GM18511 (cell line): Measurements from ENCODE around the gene SF3B2.
"Not testable (repeated sequence)": the region's sequence is repeated elsewhere in the genome, so short reads cannot be mapped to it uniquely, and the experiment has no call there.

Experiments
- ATAC-seq: cut with Tn5 transposase; IDR thresholded peaks from one replicate; pipeline ENCODE4 v1.9.1; 2021; ENCODE audit warnings: mild to moderate bottlenecking, moderate library complexity; ENCODE audit not compliant: unreplicated experiment

Gene SF3B2

DNA sequence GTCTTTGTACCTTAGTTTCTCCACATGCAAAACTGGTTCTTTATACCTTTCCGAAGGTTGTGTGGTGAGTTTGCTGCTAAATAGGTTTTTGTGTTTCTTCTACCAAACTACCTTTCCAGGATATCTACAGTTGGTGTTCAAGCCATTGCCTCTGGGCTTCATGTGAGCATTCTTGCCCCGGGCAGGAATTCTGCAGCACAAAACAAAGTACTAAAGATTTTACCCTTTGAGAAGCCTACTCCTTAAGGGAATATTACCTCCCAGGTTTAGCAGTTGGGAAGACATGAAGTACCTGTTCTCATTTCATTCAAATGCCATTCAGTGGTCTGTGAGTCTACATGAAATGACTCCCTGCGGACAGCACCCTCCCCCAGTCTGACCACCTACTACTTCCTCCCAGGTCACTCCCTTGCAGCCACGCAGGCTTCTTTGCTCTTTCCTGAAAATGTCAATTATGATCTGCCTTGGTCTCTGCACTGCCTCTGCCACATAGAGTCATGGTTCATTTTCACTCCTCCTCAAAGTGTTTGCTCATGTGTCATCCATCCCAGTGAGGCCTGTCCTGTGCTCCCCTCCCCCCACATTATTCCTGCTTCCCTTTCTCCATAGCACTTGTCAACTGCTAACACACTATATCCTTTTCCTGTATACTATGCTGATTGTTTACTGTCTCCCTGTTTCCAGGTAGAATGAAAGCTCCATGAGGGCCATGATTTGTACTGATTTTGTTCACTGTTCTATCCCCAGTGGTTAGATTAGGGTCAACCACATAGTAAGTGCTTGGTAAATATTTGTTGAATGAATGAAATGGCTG, 54.8 kb downstream of the SF3B2 start:
- no peak for ATAC-seq

DNA sequence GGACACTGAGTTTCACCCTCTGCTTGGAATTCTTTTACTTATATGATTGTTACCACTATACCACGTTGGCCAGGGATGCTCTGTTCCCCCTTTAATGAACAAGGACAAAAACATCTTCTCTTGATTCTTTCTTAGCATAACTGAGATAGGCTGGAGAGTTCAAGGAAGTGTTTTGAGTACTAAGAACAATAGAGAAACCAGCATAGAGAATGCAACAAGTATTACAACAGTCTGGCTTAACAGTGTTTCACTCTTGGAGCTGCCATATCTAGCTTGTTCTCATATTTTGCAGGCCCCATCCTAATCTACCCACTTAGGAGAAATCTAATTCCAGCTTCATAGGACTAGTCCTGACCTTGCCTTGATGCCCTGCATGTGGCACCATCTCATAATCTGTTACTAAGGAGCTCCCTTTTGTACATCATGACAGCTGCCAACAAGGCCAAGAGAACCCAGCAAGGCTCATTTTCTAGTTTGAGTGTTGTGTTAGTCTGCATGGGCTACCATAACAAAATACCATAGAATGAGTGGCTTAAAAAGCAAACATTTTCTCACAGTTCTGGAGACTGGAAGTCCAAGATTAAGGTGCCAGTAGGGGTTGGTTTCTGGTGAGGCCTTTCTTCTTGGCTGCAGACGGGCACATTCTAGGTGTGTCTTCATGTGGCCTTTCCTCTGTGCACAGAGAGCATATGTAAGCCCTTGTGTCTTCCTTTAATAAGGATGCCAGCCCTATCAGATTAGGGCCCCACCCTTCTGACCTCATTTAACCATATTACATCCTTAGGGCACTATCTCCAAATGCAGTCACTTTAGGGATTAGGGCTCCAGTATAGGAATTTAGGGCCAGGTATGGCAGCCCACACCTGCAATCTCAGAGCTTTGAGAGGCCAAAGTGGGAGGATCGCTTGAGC, 55.7 kb downstream of the SF3B2 start:
- ATAC-seq = no peak

DNA sequence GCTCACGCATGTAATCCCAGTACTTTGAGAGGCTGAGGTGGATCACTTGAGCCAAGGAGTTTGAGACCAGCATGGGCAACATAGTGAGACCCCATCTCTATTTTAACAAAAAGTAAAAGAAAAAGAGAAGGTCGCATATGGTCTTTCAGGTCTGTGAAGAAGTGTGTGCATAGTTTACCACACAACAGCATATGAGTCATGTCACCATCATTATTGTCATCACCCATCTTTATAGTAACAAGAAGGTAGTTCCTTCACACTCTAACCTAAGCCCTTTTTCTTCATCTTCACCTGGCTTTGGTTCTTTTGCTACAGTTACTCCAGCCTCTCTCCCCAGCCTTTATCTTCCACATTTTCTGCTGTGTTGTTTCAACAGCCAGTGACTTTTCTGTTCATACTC, 57.1 kb downstream of the SF3B2 start:
- no peak for ATAC-seq

DNA sequence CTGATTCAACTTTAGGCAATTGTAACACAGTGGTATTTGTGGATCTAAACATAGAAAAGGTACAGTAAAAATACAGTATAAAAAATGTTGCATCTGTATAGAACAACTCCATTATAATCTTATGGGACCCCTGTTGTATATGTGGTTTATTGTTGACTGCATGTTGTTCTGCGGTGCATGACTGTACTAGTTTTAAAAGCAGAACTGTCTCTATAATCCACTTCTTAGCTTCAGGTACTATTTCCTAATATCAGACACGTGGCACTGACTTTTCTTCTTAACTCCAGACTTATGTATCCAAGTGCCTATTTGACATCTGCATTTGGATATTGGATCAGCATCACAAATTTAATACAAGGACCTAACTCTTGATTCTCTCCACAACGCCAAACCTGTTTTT, 59.0 kb downstream of the SF3B2 start:
- no peak for ATAC-seq

DNA sequence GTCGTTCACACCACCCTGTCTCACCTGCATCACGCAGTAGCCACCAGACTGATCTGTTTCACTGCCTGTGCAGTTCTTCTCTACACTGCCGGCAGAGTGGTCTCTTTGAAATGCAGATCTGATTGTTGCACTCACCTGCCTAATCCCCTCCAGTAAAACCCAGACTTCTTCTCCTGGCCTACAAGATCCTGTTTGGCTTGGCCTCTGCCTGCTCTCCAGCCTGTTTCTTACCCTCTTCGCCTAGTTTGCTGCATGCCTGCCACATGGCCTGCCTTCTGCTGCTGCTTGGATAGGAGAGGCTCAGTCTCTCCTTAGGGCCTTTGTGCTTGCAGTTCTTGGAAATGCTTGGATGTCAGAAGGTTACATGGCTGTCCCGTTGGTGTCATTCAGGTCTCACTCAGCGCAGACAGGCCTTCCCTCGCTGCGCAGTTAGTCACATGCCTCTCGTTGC, 59.9 kb downstream of the SF3B2 start:
- ATAC-seq = no peak

DNA sequence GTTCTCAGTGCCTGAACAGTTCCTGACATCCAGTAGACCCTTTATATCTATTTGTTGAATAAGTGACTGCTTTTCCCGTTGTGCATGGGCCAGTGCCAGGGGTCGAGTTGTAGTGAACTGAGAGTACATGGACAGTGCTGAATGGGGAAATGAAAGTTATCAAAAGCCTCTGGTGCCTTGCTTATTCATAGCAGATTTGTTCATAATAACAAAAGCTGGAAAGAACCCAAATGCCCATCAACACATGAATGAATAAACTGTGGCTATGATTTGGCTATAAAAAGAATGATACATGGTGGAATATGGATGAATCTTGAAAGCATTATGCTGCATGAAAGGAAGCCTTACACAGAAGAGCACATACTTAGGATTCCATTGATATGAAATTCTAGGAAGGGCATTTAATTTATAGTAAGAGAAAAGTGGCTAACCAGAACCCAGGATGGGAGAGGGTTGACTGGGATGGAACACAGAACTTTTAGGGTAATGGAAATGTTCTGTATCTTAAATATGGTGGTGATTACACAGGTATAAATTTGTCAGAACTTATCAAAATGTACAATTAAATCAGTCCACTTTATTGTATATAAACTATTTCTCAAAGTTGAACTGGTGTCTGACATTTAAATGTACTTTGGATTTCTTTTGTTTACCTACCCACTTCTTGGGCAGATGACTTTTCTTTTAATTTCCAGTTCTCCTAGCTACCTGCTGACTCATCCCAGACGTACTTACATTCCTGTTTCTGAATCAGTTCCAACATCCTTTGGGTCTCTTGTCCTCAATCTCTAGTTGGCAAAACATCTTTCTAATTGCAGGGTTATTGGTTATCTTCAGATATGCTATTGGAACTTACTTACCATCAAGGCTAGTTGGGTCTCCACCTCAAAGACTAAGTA, 60.7 kb downstream of the SF3B2 start:
- ATAC-seq = no peak

DNA sequence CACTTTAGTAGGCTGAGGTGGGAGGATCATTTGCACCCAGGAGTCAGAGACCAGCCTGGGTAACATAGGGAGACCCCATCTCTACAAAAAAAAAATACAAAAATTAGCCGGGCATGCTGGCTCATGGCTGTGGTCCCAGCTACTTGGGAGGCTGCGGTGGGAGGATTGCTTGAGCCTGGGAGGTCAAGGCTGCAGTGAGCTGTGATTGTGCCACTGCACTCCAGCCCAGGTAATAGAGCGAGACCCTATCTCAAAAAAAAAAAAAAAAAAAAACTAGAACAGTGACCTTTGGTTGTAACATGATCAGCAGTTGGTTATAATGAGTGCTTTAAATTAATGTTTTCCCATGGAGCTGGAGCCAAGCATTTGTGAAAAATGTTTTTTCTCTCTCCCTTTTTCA, 62.8 kb downstream of the SF3B2 start:
- not testable (repeated sequence) for ATAC-seq

DNA sequence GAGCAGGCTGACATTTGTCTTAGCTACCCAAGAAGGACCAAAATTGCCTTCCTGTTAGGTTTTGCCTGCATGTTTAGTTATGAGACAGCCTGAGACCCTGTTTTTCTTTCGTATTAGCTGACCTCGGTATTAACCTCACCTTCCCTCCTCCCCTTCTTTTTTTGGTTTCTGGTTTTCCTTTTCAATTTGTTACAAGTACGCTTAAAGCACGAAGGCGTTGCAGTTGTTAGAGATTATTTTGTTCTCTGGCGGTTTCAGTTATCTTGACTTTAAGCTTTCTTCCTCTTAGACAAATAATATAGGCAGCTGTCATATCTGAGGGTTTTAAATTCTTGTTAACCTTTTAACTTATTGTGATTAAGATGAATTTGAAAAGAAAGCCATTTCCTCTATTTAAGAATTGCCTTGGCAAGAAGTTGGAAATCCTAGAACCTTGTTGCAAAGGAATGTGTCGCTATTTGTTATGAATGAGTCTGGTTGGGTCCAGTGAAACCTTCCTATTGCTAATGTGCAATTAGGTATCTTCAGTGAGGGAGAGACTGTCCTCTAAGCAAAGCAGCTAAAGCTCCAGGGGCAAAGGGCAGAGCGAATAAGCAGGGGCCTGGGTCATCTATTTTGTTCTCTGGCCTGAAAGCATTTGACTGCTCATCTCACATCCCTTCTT, 63.6 kb downstream of the SF3B2 start:
- peak; percentile 53 for ATAC-seq

DNA sequence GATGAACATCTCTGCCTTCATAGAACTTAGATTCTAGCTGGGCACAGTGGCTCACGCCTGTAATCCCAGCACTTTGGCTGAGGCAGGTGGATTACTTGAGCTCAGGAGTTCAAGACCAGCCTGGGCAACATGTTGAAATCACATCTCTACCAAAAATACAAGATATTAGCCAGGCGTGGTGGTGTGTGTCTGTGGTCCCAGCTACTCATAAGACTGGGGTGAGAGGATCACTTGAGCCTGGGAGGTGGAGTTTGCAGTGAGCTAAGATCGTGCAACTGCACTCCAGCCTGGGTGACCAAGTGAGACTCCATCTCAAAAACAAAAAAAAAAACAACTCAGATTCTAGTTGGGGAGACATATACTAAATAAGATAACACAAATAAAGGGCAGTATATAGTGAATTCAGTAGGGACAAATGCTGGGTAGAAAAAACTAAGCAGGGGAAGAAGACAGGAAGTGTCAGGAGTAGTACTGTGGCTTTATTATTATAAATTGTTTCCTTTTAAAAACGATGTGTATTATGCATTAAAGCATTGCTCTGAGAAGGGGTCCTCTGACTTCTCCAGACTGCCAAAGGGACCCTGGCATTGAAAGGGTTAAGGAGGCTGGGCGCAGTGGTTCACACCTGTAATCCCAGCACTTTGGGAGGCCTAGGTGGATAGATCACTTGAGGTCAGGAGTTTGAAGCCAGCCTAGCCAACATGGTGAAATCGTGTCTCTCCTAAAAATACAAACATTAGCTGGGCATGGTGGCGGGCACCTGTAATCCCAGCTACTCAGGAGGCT, 64.6 kb downstream of the SF3B2 start:
- ATAC-seq = no peak

DNA sequence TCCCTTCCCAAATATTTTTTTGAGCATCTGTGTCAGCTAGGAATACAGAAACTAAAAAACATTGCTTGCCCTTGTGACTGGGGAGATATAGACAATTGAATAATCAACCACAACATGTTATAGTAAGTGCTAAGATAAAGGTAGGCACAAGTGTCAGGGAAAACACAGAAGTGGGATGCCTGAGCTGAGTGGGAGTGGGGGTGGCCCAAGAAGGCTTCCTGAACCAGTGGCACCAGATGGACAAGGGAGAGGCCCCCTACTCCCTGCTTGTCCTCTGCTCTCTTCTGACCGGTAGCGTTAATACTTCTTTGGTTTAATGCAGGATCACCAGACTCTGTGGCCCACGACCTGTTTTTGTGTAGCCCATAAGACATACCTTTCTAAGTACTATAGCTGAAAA, 66.7 kb downstream of the SF3B2 start:
- ATAC-seq = no peak
